Activated T-helper 2 cell treated with anti-CD3 and anti-CD28 coated beads, Interferon-gamma antibody, Interleukin-2, Interleukin-4, amounts not matched to agents 10 μg/mL and 5 μg/mL and 100 μg/mL, durations not matched to agents 14 hours and 24 hours and 36 hours (primary cell): ENCODE measurements around the gene MROH2B. TPM values are rescaled to one million over a fixed set of nuclear protein-coding genes. Genes with fewer than 3 reads are reported as not detected.
"Not testable (repeated sequence)": the region's sequence is repeated elsewhere in the genome, so short reads cannot be mapped to it uniquely, and the experiment has no call there.

ENCODE experiments used
- DNase-seq: peaks from one replicate; pipeline ENCODE4 v3.0.0; 2021; ENCODE audit warnings: low spot score
- H3K27ac Mint-ChIP-seq: one replicate; pipeline ENCODE4 v1.8.0; 2021; ENCODE audit warnings: mixed read lengths
- H3K27me3 Mint-ChIP-seq: one replicate; pipeline ENCODE4 v1.8.0; 2021; ENCODE audit warnings: low read depth, mixed read lengths
- H3K36me3 Mint-ChIP-seq: one replicate; pipeline ENCODE4 v1.8.0; 2021; ENCODE audit warnings: low read depth, mixed read lengths
- H3K4me1 Mint-ChIP-seq: one replicate; pipeline ENCODE4 v1.8.0; 2021; ENCODE audit warnings: low read depth, mixed read lengths
- H3K4me3 Mint-ChIP-seq: one replicate; pipeline ENCODE4 v1.8.0; 2021; ENCODE audit warnings: low read depth, mild to moderate bottlenecking, moderate library complexity, mixed read lengths
- H3K9me3 Mint-ChIP-seq: one replicate; pipeline ENCODE4 v1.8.0; 2021; ENCODE audit warnings: mixed read lengths
- intact Hi-C: fragments of 100-400 bp; cut with micrococcal nuclease; formaldehyde crosslinking; loops from one replicate; pipeline ENCODE4 v1.15.1; 2023
- total RNA-seq: library from RNA; stranded (reverse); gene quantifications from 2 replicates; pipeline ENCODE4 v1.2.3, GENCODE V29; 2022

The MROH2B gene
- total RNA-seq, 1 donor from 2014 or later = not detected

GRCh38 chr5:41071975-41072374 lies 833 bp upstream of the MROH2B start:
- H3K27ac Mint-ChIP-seq = no peak overlapping the region
- H3K27me3 Mint-ChIP-seq = no peaks in the 10 kb centered on the region
- H3K4me3 Mint-ChIP-seq = no peak overlapping the region
- H3K4me1 Mint-ChIP-seq = no peaks in the 10 kb centered on the region
- H3K9me3 Mint-ChIP-seq = no peaks in the 10 kb centered on the region
- intact Hi-C loops = no loop called here
- DNase-seq = no peak
- no peaks in the 10 kb centered on the region for H3K36me3 Mint-ChIP-seq

GRCh38 chr5:41067714-41068568 lies 3.2 kb downstream of the MROH2B start:
- DNase-seq = no peak
- intact Hi-C loops = no loop called here
- Mint-ChIP-seq H3K9me3 (no peaks in the 10 kb centered on the region), H3K4me3 (no peak overlapping the region), H3K27me3 (no peaks in the 10 kb centered on the region), H3K36me3 (no peaks in the 10 kb centered on the region), H3K4me1 (peaks cover 3% of the 10 kb centered on the region), H3K27ac (no peak overlapping the region)

GRCh38 chr5:41065691-41066335 lies 5.3 kb downstream of the MROH2B start:
- DNase-seq = no peak
- Mint-ChIP-seq H3K27ac (no peak overlapping the region), H3K36me3 (no peaks in the 10 kb centered on the region), H3K4me1 (peaks cover 3% of the 10 kb centered on the region), H3K4me3 (no peak overlapping the region), H3K9me3 (no peaks in the 10 kb centered on the region), H3K27me3 (no peaks in the 10 kb centered on the region)
- intact Hi-C loops = no loop called here

GRCh38 chr5:41057940-41058339 lies 13.2 kb downstream of the MROH2B start:
- no peak overlapping the region for H3K27ac Mint-ChIP-seq
- intact Hi-C loops = no loop called here
- H3K36me3 Mint-ChIP-seq = no peaks in the 10 kb centered on the region
- no peaks in the 10 kb centered on the region for H3K4me1 Mint-ChIP-seq
- H3K9me3 Mint-ChIP-seq = no peaks in the 10 kb centered on the region
- H3K4me3 Mint-ChIP-seq = no peak overlapping the region
- no peak for DNase-seq
- H3K27me3 Mint-ChIP-seq = no peaks in the 10 kb centered on the region

- Mint-ChIP-seq H3K27me3 (no peaks in the 10 kb centered on the region), H3K36me3 (no peaks in the 10 kb centered on the region), H3K27ac (no peak overlapping the region), H3K4me3 (no peak overlapping the region), H3K4me1 (no peaks in the 10 kb centered on the region), H3K9me3 (no peaks in the 10 kb centered on the region)
- intact Hi-C loops = no loop called here
- DNase-seq = no peak
Measured at GRCh38 chr5:41057231-41057630, 13.9 kb downstream of the MROH2B start.

GRCh38 chr5:41048986-41049385 lies 22.2 kb downstream of the MROH2B start:
- no peaks in the 10 kb centered on the region for H3K9me3 Mint-ChIP-seq
- intact Hi-C loops = no loop called here
- H3K27ac Mint-ChIP-seq = no peak overlapping the region
- H3K27me3 Mint-ChIP-seq = no peaks in the 10 kb centered on the region
- DNase-seq = no peak
- no peaks in the 10 kb centered on the region for H3K4me1 Mint-ChIP-seq
- no peaks in the 10 kb centered on the region for H3K36me3 Mint-ChIP-seq
- no peak overlapping the region for H3K4me3 Mint-ChIP-seq

GRCh38 chr5:41043109-41043747 lies 27.9 kb downstream of the MROH2B start:
- H3K27ac Mint-ChIP-seq = no peak overlapping the region
- no peak for DNase-seq
- no peak overlapping the region for H3K4me3 Mint-ChIP-seq
- intact Hi-C loops = no loop called here
- no peaks in the 10 kb centered on the region for H3K36me3 Mint-ChIP-seq
- H3K27me3 Mint-ChIP-seq = no peaks in the 10 kb centered on the region
- H3K4me1 Mint-ChIP-seq = no peaks in the 10 kb centered on the region
- H3K9me3 Mint-ChIP-seq = no peaks in the 10 kb centered on the region

GRCh38 chr5:41032973-41033372 lies 38.2 kb downstream of the MROH2B start:
- Mint-ChIP-seq H3K9me3 (no peaks in the 10 kb centered on the region), H3K27ac (no peak overlapping the region), H3K27me3 (no peaks in the 10 kb centered on the region), H3K4me3 (no peak overlapping the region), H3K36me3 (no peaks in the 10 kb centered on the region), H3K4me1 (no peaks in the 10 kb centered on the region)
- DNase-seq = no peak
- intact Hi-C loops = no loop called here

GRCh38 chr5:41022600-41022999 lies 48.5 kb downstream of the MROH2B start:
- not testable (repeated sequence) for H3K9me3 Mint-ChIP-seq, H3K27ac Mint-ChIP-seq, DNase-seq

GRCh38 chr5:41012318-41012717 lies 58.8 kb downstream of the MROH2B start:
- Mint-ChIP-seq H3K4me3 (no peak overlapping the region), H3K27me3 (no peaks in the 10 kb centered on the region), H3K9me3 (no peaks in the 10 kb centered on the region), H3K36me3 (no peaks in the 10 kb centered on the region), H3K27ac (no peak overlapping the region), H3K4me1 (no peaks in the 10 kb centered on the region)
- DNase-seq = no peak
- intact Hi-C loops = no loop called here

More at GRCh38 chr5:41022600-41022999, 48.5 kb downstream of the MROH2B start:
- H3K27me3 Mint-ChIP-seq, H3K4me1 Mint-ChIP-seq, H3K36me3 Mint-ChIP-seq, intact Hi-C loops, H3K4me3 Mint-ChIP-seq: not testable (repeated sequence)

- intact Hi-C loops = no loop called here
- no peaks in the 10 kb centered on the region for H3K9me3 Mint-ChIP-seq
- no peak overlapping the region for H3K27ac Mint-ChIP-seq
- H3K27me3 Mint-ChIP-seq = no peaks in the 10 kb centered on the region
- no peak overlapping the region for H3K4me3 Mint-ChIP-seq
- no peaks in the 10 kb centered on the region for H3K36me3 Mint-ChIP-seq
- DNase-seq = no peak
- no peaks in the 10 kb centered on the region for H3K4me1 Mint-ChIP-seq
Measured at GRCh38 chr5:41010572-41010971, 60.6 kb downstream of the MROH2B start.

GRCh38 chr5:41009232-41009631 lies 61.9 kb downstream of the MROH2B start:
- H3K27ac Mint-ChIP-seq = no peak overlapping the region
- no peaks in the 10 kb centered on the region for H3K27me3 Mint-ChIP-seq
- no peak overlapping the region for H3K4me3 Mint-ChIP-seq
- H3K36me3 Mint-ChIP-seq = no peaks in the 10 kb centered on the region
- H3K4me1 Mint-ChIP-seq = no peaks in the 10 kb centered on the region
- no peak for DNase-seq
- intact Hi-C loops = no loop called here
- no peaks in the 10 kb centered on the region for H3K9me3 Mint-ChIP-seq

- Mint-ChIP-seq H3K27ac (no peak overlapping the region), H3K4me1 (no peaks in the 10 kb centered on the region), H3K36me3 (no peaks in the 10 kb centered on the region), H3K27me3 (no peaks in the 10 kb centered on the region), H3K4me3 (no peak overlapping the region), H3K9me3 (no peaks in the 10 kb centered on the region)
- intact Hi-C loops = no loop called here
- DNase-seq = no peak
Measured at GRCh38 chr5:41004931-41005330, 66.2 kb downstream of the MROH2B start.
